Caco-2 (cell line): ENCODE data around the gene ROS1. TPM values are rescaled to one million over a fixed set of nuclear protein-coding genes. Genes with fewer than 3 reads are reported as not detected.

Experiments
- BruUV-seq: library from RNA; stranded (reverse); fragments of 400-500 nt; replicated peaks from 2 replicates; lab custom pipeline; 2021; lab: Mats Ljungman, UMichigan
- CTCF ChIA-PET: fragments of 300-600 bp; sonication (Branson Sonifier 250); formaldehyde crosslinking; loops from one replicate; lab custom pipeline; 2022; ENCODE audit warnings: antibody characterized with exemption; lab: Charles Lee
- POLR2A ChIA-PET: fragments of 300-600 bp; sonication (Branson Sonifier 250); formaldehyde crosslinking; loops from one replicate; lab custom pipeline; 2022; ENCODE audit warnings: antibody characterized with exemption; lab: Charles Lee
- DNase-seq, 2 experiments: peaks; one replicate each; pipeline versions ENCODE4 v3.0.0 to v3.0.0-alpha.2; 2020 to 2022
- H3K27me3 ChIP-seq: replicated peaks from 2 replicates; pipeline ENCODE4 v1.6.0; 2011; ENCODE audit warnings: low read length; ENCODE audit not compliant: control insufficient read depth, insufficient read depth
- H3K36me3 ChIP-seq: 2 replicates; pipeline ENCODE4 v1.5.1; 2011; ENCODE audit warnings: low read length; ENCODE audit not compliant: control insufficient read depth, insufficient read depth
- H3K4me1 ChIP-seq: fragments of 250-450 bp; sonication (Bioruptor Pico); 2 replicates; pipeline ENCODE4 v1.5.1; 2020; ENCODE audit warnings: mild to moderate bottlenecking
- H3K4me3 ChIP-seq: 2 replicates; pipeline ENCODE4 v1.5.1; 2011; ENCODE audit warnings: low read depth, mild to moderate bottlenecking, control low read depth, low read length
- H3K9me3 ChIP-seq: fragments of 250-450 bp; sonication (Bioruptor Pico); 2 replicates; pipeline ENCODE4 v1.5.1; 2020; ENCODE audit warnings: mild to moderate bottlenecking, moderate library complexity
- H3K27ac Mint-ChIP-seq: one replicate; pipeline ENCODE4 v1.8.0; 2022; ENCODE audit warnings: mixed read lengths; ENCODE audit not compliant: unreplicated experiment
- H3K27me3 Mint-ChIP-seq: one replicate; pipeline ENCODE4 v1.8.0; 2022; ENCODE audit warnings: mixed read lengths; ENCODE audit not compliant: insufficient read depth, unreplicated experiment
- H3K36me3 Mint-ChIP-seq: one replicate; pipeline ENCODE4 v1.8.0; 2022; ENCODE audit warnings: mild to moderate bottlenecking, mixed read lengths; ENCODE audit not compliant: insufficient read depth, unreplicated experiment
- H3K4me1 Mint-ChIP-seq: one replicate; pipeline ENCODE4 v1.8.0; 2022; ENCODE audit warnings: low read depth, mixed read lengths; ENCODE audit not compliant: unreplicated experiment
- H3K4me3 Mint-ChIP-seq: one replicate; pipeline ENCODE4 v1.8.0; 2022; ENCODE audit warnings: mild to moderate bottlenecking, moderate library complexity, mixed read lengths; ENCODE audit not compliant: unreplicated experiment
- H3K9me3 Mint-ChIP-seq: one replicate; pipeline ENCODE4 v1.8.0; 2022; ENCODE audit warnings: mixed read lengths; ENCODE audit not compliant: unreplicated experiment
- intact Hi-C: fragments of 100-400 bp; cut with micrococcal nuclease; formaldehyde crosslinking; loops from one replicate; pipeline ENCODE4 v1.10.0; 2022; ENCODE audit not compliant: unreplicated experiment
- total RNA-seq: library from RNA; stranded (reverse); gene quantifications from 2 replicates; pipeline ENCODE4 v1.2.3, GENCODE V29; 2022
- TF ChIP-seq, protein P1 (sequence below), 2 experiments: fragments of 200-600 bp in 1 of 2; IDR thresholded peaks; 1 replicate in 1 of 2; 2 replicates in 1 of 2; pipeline versions ENCODE4 v1.5.1 to v1.8.0; 2011 to 2022; ENCODE audit warnings: antibody characterized with exemption in 1 of 2, control low read depth in 1 of 2, inconsistent platforms in 1 of 2, low read depth in 1 of 2, low read length in 1 of 2, mild to moderate bottlenecking in 1 of 2, moderate library complexity in 1 of 2; ENCODE audit not compliant: insufficient read depth in 1 of 2, severe bottlenecking in 1 of 2, unreplicated experiment in 1 of 2

Gene ROS1
- total RNA-seq, 1 experiment from 2014 or later, result 0.16 TPM

DNA sequence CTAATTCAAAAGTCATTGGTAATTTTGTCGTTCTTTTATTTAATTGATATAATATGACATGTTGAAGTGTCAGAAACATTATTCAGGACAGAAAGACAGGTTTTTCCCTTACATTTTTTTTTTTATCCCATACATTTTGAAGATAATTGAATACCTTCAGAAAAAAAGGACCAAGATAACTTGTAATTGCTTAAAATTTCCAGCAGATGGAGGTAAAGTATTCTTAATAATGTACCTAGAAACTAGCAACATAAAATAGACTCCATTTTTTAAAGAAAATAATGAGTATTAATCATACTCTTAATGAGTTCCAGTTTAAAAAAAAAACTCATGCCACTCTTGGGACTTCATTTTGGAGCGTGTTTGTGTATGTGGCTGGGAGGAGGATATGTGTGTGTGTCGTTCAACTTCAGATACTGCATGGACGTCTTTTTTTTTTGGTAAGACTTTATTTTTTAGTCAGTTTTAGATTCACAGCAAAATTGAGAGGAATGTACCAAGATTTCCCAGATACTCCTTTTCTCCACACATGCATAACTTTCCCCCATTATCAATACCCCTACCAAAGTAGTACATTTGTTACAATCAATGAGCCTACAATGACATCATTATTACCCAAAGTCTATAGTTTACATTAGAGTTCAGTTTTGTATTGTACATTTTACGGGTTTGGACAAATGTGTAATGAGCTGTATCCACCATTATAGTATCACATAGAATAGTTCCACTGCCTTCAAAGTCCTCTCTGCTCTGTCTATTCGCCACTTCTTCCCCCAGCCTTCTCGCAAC lies 79.4 kb downstream of the ROS1 start:
- DNase-seq, result no peak
- ChIA-PET CTCF (no interaction called here), POLR2A (no interaction called here)
- H3K27ac Mint-ChIP-seq, result no peak overlapping the region
- no peaks in the 10 kb centered on the region for H3K4me1 ChIP-seq
- BruUV-seq, result no TSS peak
- no peak overlapping the region for H3K4me3 Mint-ChIP-seq
- no peaks in the 10 kb centered on the region for H3K27me3 ChIP-seq
- TF ChIP-seq, protein P1, sequence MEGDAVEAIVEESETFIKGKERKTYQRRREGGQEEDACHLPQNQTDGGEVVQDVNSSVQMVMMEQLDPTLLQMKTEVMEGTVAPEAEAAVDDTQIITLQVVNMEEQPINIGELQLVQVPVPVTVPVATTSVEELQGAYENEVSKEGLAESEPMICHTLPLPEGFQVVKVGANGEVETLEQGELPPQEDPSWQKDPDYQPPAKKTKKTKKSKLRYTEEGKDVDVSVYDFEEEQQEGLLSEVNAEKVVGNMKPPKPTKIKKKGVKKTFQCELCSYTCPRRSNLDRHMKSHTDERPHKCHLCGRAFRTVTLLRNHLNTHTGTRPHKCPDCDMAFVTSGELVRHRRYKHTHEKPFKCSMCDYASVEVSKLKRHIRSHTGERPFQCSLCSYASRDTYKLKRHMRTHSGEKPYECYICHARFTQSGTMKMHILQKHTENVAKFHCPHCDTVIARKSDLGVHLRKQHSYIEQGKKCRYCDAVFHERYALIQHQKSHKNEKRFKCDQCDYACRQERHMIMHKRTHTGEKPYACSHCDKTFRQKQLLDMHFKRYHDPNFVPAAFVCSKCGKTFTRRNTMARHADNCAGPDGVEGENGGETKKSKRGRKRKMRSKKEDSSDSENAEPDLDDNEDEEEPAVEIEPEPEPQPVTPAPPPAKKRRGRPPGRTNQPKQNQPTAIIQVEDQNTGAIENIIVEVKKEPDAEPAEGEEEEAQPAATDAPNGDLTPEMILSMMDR (IDR thresholded peaks at IDR 0.05; ENCODE audit: insufficient read depth in 1 of 2, low read depth in 1 of 2, low read length in 1 of 2, severe bottlenecking in 1 of 2, unreplicated experiment in 1 of 2), result peak in 1 of 2 experiments; percentile 9
- no peaks in the 10 kb centered on the region for H3K9me3 ChIP-seq
- no peaks in the 10 kb centered on the region for H3K9me3 Mint-ChIP-seq
- H3K36me3 Mint-ChIP-seq, result no peaks in the 10 kb centered on the region
- no peaks in the 10 kb centered on the region for H3K36me3 ChIP-seq
- H3K4me1 Mint-ChIP-seq, result no peaks in the 10 kb centered on the region
- peaks cover 6% of the 10 kb centered on the region for H3K27me3 Mint-ChIP-seq
- H3K4me3 ChIP-seq, result no peak overlapping the region
- intact Hi-C loops, result loop anchor here (1.0 to 5.0 kb wide), 6 partner anchors 58 to 484 kb away; no protein-coding TSS in a partner anchor

- intact Hi-C loops, result loop anchor here (5.0 kb wide), 1 partner anchor 212 kb away; no protein-coding TSS in a partner anchor
- H3K4me1 ChIP-seq, result no peaks in the 10 kb centered on the region
- ChIA-PET CTCF (no interaction called here), POLR2A (no interaction called here)
- no peak for DNase-seq
- no TSS peak for BruUV-seq
- H3K4me3 ChIP-seq, result no peak overlapping the region
- TF ChIP-seq, protein P1 (IDR thresholded peaks at IDR 0.05; ENCODE audit: insufficient read depth in 1 of 2, low read depth in 1 of 2, low read length in 1 of 2, severe bottlenecking in 1 of 2, unreplicated experiment in 1 of 2), result no peak
- no peaks in the 10 kb centered on the region for H3K27me3 ChIP-seq
- peaks cover under 1% of the 10 kb centered on the region for H3K27me3 Mint-ChIP-seq
- H3K36me3 ChIP-seq, result no peaks in the 10 kb centered on the region
- no peak overlapping the region for H3K27ac Mint-ChIP-seq
- H3K36me3 Mint-ChIP-seq, result no peaks in the 10 kb centered on the region
- no peaks in the 10 kb centered on the region for H3K9me3 ChIP-seq
- H3K4me1 Mint-ChIP-seq, result no peaks in the 10 kb centered on the region
- no peaks in the 10 kb centered on the region for H3K9me3 Mint-ChIP-seq
- no peak overlapping the region for H3K4me3 Mint-ChIP-seq
Measured at GRCh38 chr6:117345292-117345610, 80.5 kb downstream of the ROS1 start.

DNA sequence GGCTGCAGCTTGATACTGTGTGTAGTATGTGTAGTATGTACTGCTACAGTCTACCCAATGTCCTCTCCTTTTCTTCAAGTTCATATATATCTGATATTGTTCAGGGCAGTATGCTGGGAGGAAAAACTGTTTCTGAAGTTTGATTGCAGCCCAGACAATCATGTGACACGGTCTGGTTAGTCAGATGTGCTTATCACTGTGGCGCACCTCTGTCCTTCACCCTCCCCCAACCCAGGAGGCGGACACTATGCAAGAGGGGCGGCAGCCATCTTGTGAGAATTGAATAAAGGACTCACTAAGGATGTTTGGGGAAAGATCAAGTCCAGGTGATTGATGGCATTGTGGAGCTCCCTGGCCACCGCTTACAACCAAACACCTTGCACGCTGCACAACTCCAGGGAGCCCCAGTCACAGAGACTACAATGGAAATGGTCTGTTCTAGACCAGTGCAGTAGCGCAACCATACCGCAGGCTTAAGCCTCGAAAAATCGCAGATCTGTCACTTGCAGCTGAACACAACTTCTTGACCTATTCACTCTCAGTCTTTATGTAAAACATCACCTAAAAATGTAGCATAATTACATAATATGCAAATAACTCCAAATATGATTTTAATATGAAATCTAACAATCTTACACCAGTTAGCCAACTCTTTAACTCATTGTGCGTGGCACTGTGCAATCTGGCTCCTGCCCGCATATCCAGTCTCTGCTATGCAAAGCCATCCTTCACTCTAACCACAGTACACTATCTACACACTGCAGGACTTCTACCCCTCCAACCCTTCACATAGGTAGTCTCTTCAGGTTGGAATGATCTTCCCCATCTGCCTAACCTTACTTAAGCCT lies 81.1 kb downstream of the ROS1 start:
- no peaks in the 10 kb centered on the region for H3K27me3 ChIP-seq
- Mint-ChIP-seq H3K4me3 (no peak overlapping the region), H3K4me1 (no peaks in the 10 kb centered on the region), H3K27ac (no peak overlapping the region), H3K36me3 (no peaks in the 10 kb centered on the region), H3K9me3 (no peaks in the 10 kb centered on the region), H3K27me3 (no peaks in the 10 kb centered on the region)
- no peak overlapping the region for H3K4me3 ChIP-seq
- TF ChIP-seq, protein P1 (IDR thresholded peaks at IDR 0.05; ENCODE audit: insufficient read depth in 1 of 2, low read depth in 1 of 2, low read length in 1 of 2, severe bottlenecking in 1 of 2, unreplicated experiment in 1 of 2), result no peak
- POLR2A ChIA-PET, result no interaction called here
- H3K36me3 ChIP-seq, result no peaks in the 10 kb centered on the region
- intact Hi-C loops, result loop anchor here (5.0 kb wide), 1 partner anchor 213 kb away; no protein-coding TSS in a partner anchor
- no peak for DNase-seq
- BruUV-seq, result no TSS peak
- CTCF ChIA-PET, result no interaction called here
- H3K9me3 ChIP-seq, result no peaks in the 10 kb centered on the region
- H3K4me1 ChIP-seq, result no peaks in the 10 kb centered on the region
